ENCODE data around the gene BBS9.

The BBS9 gene

DNA sequence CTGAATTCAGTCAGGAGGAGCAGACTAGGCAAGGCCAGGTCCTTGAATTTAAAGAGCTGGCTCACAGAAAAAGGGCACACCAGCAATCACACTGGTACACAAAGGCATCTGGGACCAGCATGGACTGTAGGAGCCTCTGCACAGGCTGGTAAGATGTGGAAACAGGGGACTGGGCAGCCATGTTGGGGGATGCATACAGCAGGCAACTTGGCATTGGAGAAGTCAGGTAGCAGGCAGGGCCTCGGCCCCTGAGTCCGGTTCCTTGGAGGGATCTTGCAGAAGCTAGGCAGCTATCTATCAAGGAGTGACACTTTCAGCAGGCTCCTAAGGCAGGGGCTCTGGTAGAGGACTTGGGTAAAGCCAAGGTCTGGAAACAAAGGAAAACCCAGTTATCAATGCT, 399.7 kb downstream of the BBS9 start:
- TF ChIP-seq, protein P1, sequence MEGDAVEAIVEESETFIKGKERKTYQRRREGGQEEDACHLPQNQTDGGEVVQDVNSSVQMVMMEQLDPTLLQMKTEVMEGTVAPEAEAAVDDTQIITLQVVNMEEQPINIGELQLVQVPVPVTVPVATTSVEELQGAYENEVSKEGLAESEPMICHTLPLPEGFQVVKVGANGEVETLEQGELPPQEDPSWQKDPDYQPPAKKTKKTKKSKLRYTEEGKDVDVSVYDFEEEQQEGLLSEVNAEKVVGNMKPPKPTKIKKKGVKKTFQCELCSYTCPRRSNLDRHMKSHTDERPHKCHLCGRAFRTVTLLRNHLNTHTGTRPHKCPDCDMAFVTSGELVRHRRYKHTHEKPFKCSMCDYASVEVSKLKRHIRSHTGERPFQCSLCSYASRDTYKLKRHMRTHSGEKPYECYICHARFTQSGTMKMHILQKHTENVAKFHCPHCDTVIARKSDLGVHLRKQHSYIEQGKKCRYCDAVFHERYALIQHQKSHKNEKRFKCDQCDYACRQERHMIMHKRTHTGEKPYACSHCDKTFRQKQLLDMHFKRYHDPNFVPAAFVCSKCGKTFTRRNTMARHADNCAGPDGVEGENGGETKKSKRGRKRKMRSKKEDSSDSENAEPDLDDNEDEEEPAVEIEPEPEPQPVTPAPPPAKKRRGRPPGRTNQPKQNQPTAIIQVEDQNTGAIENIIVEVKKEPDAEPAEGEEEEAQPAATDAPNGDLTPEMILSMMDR (conservative IDR thresholded peaks at IDR 0.05; ENCODE audit: low read depth, low read length), result no peak
- no peak overlapping the region for H3K27ac ChIP-seq

GRCh38 chr7:33530664-33531063, 401.3 kb downstream of the BBS9 start:
- no peaks in the 10 kb centered on the region for H4K20me1 ChIP-seq (ENCODE audit: insufficient read depth)
- H3K4me1 ChIP-seq (ENCODE audit: low read depth, poor library complexity, severe bottlenecking), result no peaks in the 10 kb centered on the region
- no peak overlapping the region for H3K27ac ChIP-seq
- H3K79me2 ChIP-seq (ENCODE audit: insufficient read depth, low read depth), result no peaks in the 10 kb centered on the region
- H3K4me3 ChIP-seq (IDR thresholded peaks at IDR 0.05; ENCODE audit: insufficient read depth, low read depth, low read length), result no peak overlapping the region
- H3K27me3 ChIP-seq (ENCODE audit: insufficient read depth, low read depth), result no peaks in the 10 kb centered on the region
- H3K36me3 ChIP-seq (ENCODE audit: insufficient read depth), result no peaks in the 10 kb centered on the region
- no peak overlapping the region for H2AFZ ChIP-seq (ENCODE audit: low read depth)
- H3K4me2 ChIP-seq, result no peak overlapping the region
- no peak overlapping the region for H3K9ac ChIP-seq
- TF ChIP-seq, protein P1 (conservative IDR thresholded peaks at IDR 0.05; ENCODE audit: low read depth, low read length), result no peak

More for the DNA sequence above, 399.7 kb downstream of the BBS9 start:
- Histone ChIP-seq H3K4me2 (no peak overlapping the region), H3K4me1 (ENCODE audit: low read depth, poor library complexity, severe bottlenecking) (no peaks in the 10 kb centered on the region), H4K20me1 (ENCODE audit: insufficient read depth) (no peaks in the 10 kb centered on the region), H3K9ac (no peak overlapping the region), H3K79me2 (ENCODE audit: insufficient read depth, low read depth) (no peaks in the 10 kb centered on the region), H3K36me3 (ENCODE audit: insufficient read depth) (no peaks in the 10 kb centered on the region), H3K4me3 (IDR thresholded peaks at IDR 0.05; ENCODE audit: insufficient read depth, low read depth, low read length) (no peak overlapping the region), H2AFZ (ENCODE audit: low read depth) (no peak overlapping the region), H3K27me3 (ENCODE audit: insufficient read depth, low read depth) (no peaks in the 10 kb centered on the region)

GRCh38 chr7:33531888-33532287, 402.5 kb downstream of the BBS9 start:
- no peak overlapping the region for H3K4me3 ChIP-seq (IDR thresholded peaks at IDR 0.05; ENCODE audit: insufficient read depth, low read depth, low read length)
- no peak overlapping the region for H3K4me2 ChIP-seq
- peaks cover 3% of the 10 kb centered on the region for H3K4me1 ChIP-seq (ENCODE audit: low read depth, poor library complexity, severe bottlenecking)
- no peaks in the 10 kb centered on the region for H4K20me1 ChIP-seq (ENCODE audit: insufficient read depth)
- H3K9ac ChIP-seq, result no peak overlapping the region
- no peak overlapping the region for H3K27ac ChIP-seq
- no peaks in the 10 kb centered on the region for H3K36me3 ChIP-seq (ENCODE audit: insufficient read depth)
- TF ChIP-seq, protein P1 (conservative IDR thresholded peaks at IDR 0.05; ENCODE audit: low read depth, low read length), result no peak
- no peak overlapping the region for H2AFZ ChIP-seq (ENCODE audit: low read depth)
- H3K27me3 ChIP-seq (ENCODE audit: insufficient read depth, low read depth), result no peaks in the 10 kb centered on the region
- H3K79me2 ChIP-seq (ENCODE audit: insufficient read depth, low read depth), result no peaks in the 10 kb centered on the region

GRCh38 chr7:33534833-33535232, 405.5 kb downstream of the BBS9 start:
- TF ChIP-seq, protein P1 (conservative IDR thresholded peaks at IDR 0.05; ENCODE audit: low read depth, low read length), result no peak
- Histone ChIP-seq H3K4me2 (no peak overlapping the region), H3K27ac (no peak overlapping the region)

More at GRCh38 chr7:33534833-33535232, 405.5 kb downstream of the BBS9 start:
- Histone ChIP-seq H3K36me3 (ENCODE audit: insufficient read depth) (no peaks in the 10 kb centered on the region), H4K20me1 (ENCODE audit: insufficient read depth) (no peaks in the 10 kb centered on the region), H3K9ac (no peak overlapping the region), H3K79me2 (ENCODE audit: insufficient read depth, low read depth) (no peaks in the 10 kb centered on the region), H3K27me3 (ENCODE audit: insufficient read depth, low read depth) (no peaks in the 10 kb centered on the region), H3K4me1 (ENCODE audit: low read depth, poor library complexity, severe bottlenecking) (peaks cover 3% of the 10 kb centered on the region), H2AFZ (ENCODE audit: low read depth) (no peak overlapping the region), H3K4me3 (IDR thresholded peaks at IDR 0.05; ENCODE audit: insufficient read depth, low read depth, low read length) (no peak overlapping the region)

Data from KMS-11 (cell line).